Body of pancreas (tissue), 4 donors: ENCODE measurements around the gene CDA. TPM values are rescaled to one million over a fixed set of nuclear protein-coding genes. Genes with fewer than 3 reads are reported as not detected.

Experiments
- ATAC-seq: fragments of 150-250 bp; one replicate; pipeline ENCODE4 v1.9.1; 2016
- DNase-seq, 4 donors: peaks; one replicate each; pipeline ENCODE4 v3.0.0-alpha.2; 2019
- H3K27ac ChIP-seq, 4 donors: fragments of 200-600 bp; sonication (generic); 1 replicate in 3 of 4; 2 replicates in 1 of 4; pipeline versions ENCODE4 v1.5.1 to v1.6.1; 2016 to 2019; ENCODE audit warnings: mild to moderate bottlenecking in 1 of 4, mixed read lengths in 1 of 4, moderate library complexity in 1 of 4
- H3K27me3 ChIP-seq, 2 donors: fragments of 200-600 bp; sonication (generic); one replicate each; pipeline ENCODE4 v1.6.0; 2016; ENCODE audit warnings: mild to moderate bottlenecking in 1 of 2
- H3K36me3 ChIP-seq, 2 donors: fragments of 200-600 bp; sonication (generic); replicated peaks in 1 of 2; 2 replicates each; pipeline ENCODE4 v1.5.1; 2016; ENCODE audit warnings: low read depth in 2 of 2; ENCODE audit not compliant: insufficient read depth in 1 of 2
- H3K4me1 ChIP-seq: fragments of 200-600 bp; sonication (generic); one replicate; pipeline ENCODE4 v1.6.0; 2016
- H3K4me3 ChIP-seq, 2 donors: fragments of 200-600 bp; sonication (generic); 1 replicate in 1 of 2; 2 replicates in 1 of 2; pipeline ENCODE4 v1.5.1; 2016 to 2019
- H3K9me3 ChIP-seq, 3 donors: fragments of 200-600 bp; sonication (generic); 1 replicate in 2 of 3; 2 replicates in 1 of 3; pipeline ENCODE4 v1.5.1; 2016
- CTCF ChIP-seq, 7 experiments: fragments of 450-650 bp in 4 of 7; fragments of 200-600 bp in 3 of 7; sonication (generic) in 3 of 7; IDR thresholded peaks; one replicate each; pipeline ENCODE4 v1.5.1; 2016 to 2019; ENCODE audit warnings: antibody characterized with exemption in 7 of 7
- POLR2A ChIP-seq, 3 donors: fragments of 450-650 bp; IDR thresholded peaks; one replicate each; pipeline ENCODE4 v1.6.1; 2016; ENCODE audit warnings: antibody characterized with exemption in 3 of 3, mild to moderate bottlenecking in 2 of 3
- WGBS, 2 donors: methylation state at CpG; one replicate each; pipeline ENCODE4 v1.1.5; 2017; 5-methylcytosine and 5-hydroxymethylcytosine counted together
- intact Hi-C: fragments of 100-400 bp; cut with DNase I; formaldehyde crosslinking; loops from one replicate; pipeline ENCODE4 v1.15.1; 2023
- total RNA-seq, 2 donors: library from RNA; depleted of rRNA; stranded (reverse); fragments of >200 nt; gene quantifications; one replicate each; pipeline ENCODE4 v1.1.0, GENCODE V29; 2016

The CDA gene
- total RNA-seq, 2 donors from 2014 or later = not detected

- 74 to 77% methylated on average over 3 of the region's 3 CpGs for WGBS, 2 donors
Observed at GRCh38 chr1:20625176-20626097, 36.5 kb downstream of the CDA start.

GRCh38 chr1:20626098-20626427, 37.2 kb downstream of the CDA start:
- no peak overlapping the region for H3K27ac ChIP-seq
- DNase-seq (no peak), ATAC-seq (no peak)
- H3K4me3 ChIP-seq = no peak overlapping the region
- H3K27me3 ChIP-seq = no peaks in the 10 kb centered on the region
- intact Hi-C loops = no loop called here
- no peaks in the 10 kb centered on the region for H3K9me3 ChIP-seq
- WGBS, 2 donors = 36 to 64% methylated on average over 1 of the region's 1 CpG
- H3K36me3 ChIP-seq = no peaks in the 10 kb centered on the region
- H3K4me1 ChIP-seq = no peaks in the 10 kb centered on the region
- TF ChIP-seq POLR2A (IDR thresholded peaks at IDR 0.05) = no peak
- no peak for TF ChIP-seq CTCF (IDR thresholded peaks at IDR 0.05)

More at GRCh38 chr1:20625176-20626097, 36.5 kb downstream of the CDA start:
- DNase-seq (no peak), ATAC-seq (no peak)
- Histone ChIP-seq H3K36me3 (no peaks in the 10 kb centered on the region), H3K27me3 (no peaks in the 10 kb centered on the region), H3K27ac (no peak overlapping the region), H3K4me1 (no peaks in the 10 kb centered on the region), H3K4me3 (no peak overlapping the region), H3K9me3 (no peaks in the 10 kb centered on the region)
- no peak for TF ChIP-seq CTCF (IDR thresholded peaks at IDR 0.05)
- intact Hi-C loops = no loop called here

GRCh38 chr1:20626524-20626923, 37.6 kb downstream of the CDA start:
- DNase-seq = no peak
- no peak for ATAC-seq
- Histone ChIP-seq H3K9me3 (no peaks in the 10 kb centered on the region), H3K4me1 (no peaks in the 10 kb centered on the region), H3K27me3 (no peaks in the 10 kb centered on the region), H3K4me3 (no peak overlapping the region), H3K27ac (no peak overlapping the region), H3K36me3 (no peaks in the 10 kb centered on the region)
- intact Hi-C loops = no loop called here
- no peak for TF ChIP-seq POLR2A (IDR thresholded peaks at IDR 0.05)
- TF ChIP-seq CTCF (IDR thresholded peaks at IDR 0.05) = no peak
- WGBS, 2 donors = 30 to 50% methylated on average over 1 of the region's 1 CpG

GRCh38 chr1:20630729-20631128, 41.8 kb downstream of the CDA start:
- 15 to 20% methylated on average over 4 of the region's 4 CpGs for WGBS, 2 donors
- H3K4me1 ChIP-seq = peaks cover 18% of the 10 kb centered on the region
- no peak for ATAC-seq

More at GRCh38 chr1:20630729-20631128, 41.8 kb downstream of the CDA start:
- Histone ChIP-seq H3K27ac (no peak overlapping the region), H3K36me3 (no peaks in the 10 kb centered on the region), H3K27me3 (no peaks in the 10 kb centered on the region), H3K4me3 (no peak overlapping the region), H3K9me3 (no peaks in the 10 kb centered on the region)
- DNase-seq = no peak
- intact Hi-C loops = no loop called here
- TF ChIP-seq POLR2A (IDR thresholded peaks at IDR 0.05) (no peak), CTCF (IDR thresholded peaks at IDR 0.05) (no peak)
